HepG2 (cell line): ENCODE measurements around the gene TNKS1BP1. TPM values are rescaled to one million over a fixed set of nuclear protein-coding genes. Genes with fewer than 3 reads are reported as not detected.

Experiments
- ATAC-seq: fragments of 200-7000 bp; cut with Tn5 transposase; 3 replicates; pipeline ENCODE4 v1.9.1; 2020; ENCODE audit warnings: mild to moderate bottlenecking, moderate library complexity
- BruUV-seq: library from RNA; stranded (reverse); fragments of 400-500 nt; replicated peaks from 2 replicates; lab custom pipeline; 2021; lab: Mats Ljungman, UMichigan
- CTCF ChIA-PET: fragments of 300-600 bp; formaldehyde crosslinking; extraction: SDS; loops from one replicate; lab custom pipeline; 2021; ENCODE audit warnings: low total read pairs, inconsistent platforms, low intra/inter-chr PET ratio; lab: Yijun Ruan, JAX
- POLR2A ChIA-PET: fragments of 350-600 bp; sonication (Branson Sonifier 250); formaldehyde crosslinking; loops from one replicate; lab custom pipeline; 2020; ENCODE audit warnings: antibody characterized with exemption, inconsistent platforms; lab: Yijun Ruan, JAX
- DNase-seq: peaks from one replicate; pipeline ENCODE4 v3.0.0-alpha.2; 2015; ENCODE audit warnings: low spot score
- FAIRE-seq: peaks from 3 replicates; lab custom pipeline; 2011; peaks lifted over from hg19 to GRCh38; lab: Jason Lieb, UNC
- H2AFZ ChIP-seq: one replicate; pipeline ENCODE4 v1.6.1; 2011; ENCODE audit warnings: low read length, inconsistent platforms
- H3K27ac ChIP-seq: fragments of 300-600 bp; 3 replicates; pipeline ENCODE4 v1.8.0; 2011; ENCODE audit warnings: mixed run types, mild to moderate bottlenecking, mixed read lengths, low read length, inconsistent platforms; ENCODE audit not compliant: insufficient read depth; ENCODE audit errors: extremely low read length
- H3K27me3 ChIP-seq, 2 experiments: fragments of 200-600 bp in 1 of 2; 2 replicates in 1 of 2; 3 replicates in 1 of 2; pipeline versions ENCODE4 v1.6.0 to v1.8.0; 2011; ENCODE audit warnings: low read length in 2 of 2, mild to moderate bottlenecking in 2 of 2, moderate library complexity in 2 of 2, inconsistent platforms in 1 of 2; ENCODE audit not compliant: insufficient read depth in 2 of 2, control insufficient read depth in 1 of 2
- H3K36me3 ChIP-seq, 2 experiments: fragments of 200-600 bp in 1 of 2; replicated peaks in 1 of 2; 2 replicates in 1 of 2; 3 replicates in 1 of 2; pipeline versions ENCODE4 v1.5.1 to v1.8.0; 2011; ENCODE audit warnings: low read length in 2 of 2, inconsistent platforms in 1 of 2; ENCODE audit not compliant: insufficient read depth in 2 of 2, control insufficient read depth in 1 of 2
- H3K4me1 ChIP-seq: 2 replicates; pipeline ENCODE4 v1.5.1; 2012; ENCODE audit warnings: low read length, inconsistent platforms; ENCODE audit not compliant: insufficient read depth
- H3K4me2 ChIP-seq: 2 replicates; pipeline ENCODE4 v1.6.0; 2011; ENCODE audit warnings: low read depth, low read length, inconsistent platforms
- H3K4me3 ChIP-seq, 3 experiments: fragments of 200-600 bp in 1 of 3; sonication (generic), shearing (Covaris generic) in 1 of 3; replicated peaks in 1 of 3; 2 replicates each; pipeline ENCODE4 v1.5.1; 2011 to 2016; ENCODE audit warnings: low read length in 3 of 3, inconsistent platforms in 2 of 3, low read depth in 2 of 3, mild to moderate bottlenecking in 2 of 3, control low read depth in 1 of 3, mixed read lengths in 1 of 3; ENCODE audit not compliant: insufficient read depth in 1 of 3
- H3K79me2 ChIP-seq: one replicate; pipeline ENCODE4 v1.6.1; 2011; ENCODE audit warnings: low read length, inconsistent platforms; ENCODE audit not compliant: insufficient read depth
- H3K9ac ChIP-seq: 2 replicates; pipeline ENCODE4 v1.6.0; 2011; ENCODE audit warnings: mild to moderate bottlenecking, low read depth, low read length, inconsistent platforms; ENCODE audit not compliant: insufficient read depth
- H3K9me3 ChIP-seq: 2 replicates; pipeline ENCODE4 v1.5.1; 2012; ENCODE audit warnings: mild to moderate bottlenecking, low read length
- H4K20me1 ChIP-seq: 2 replicates; pipeline ENCODE4 v1.6.0; 2011; ENCODE audit warnings: inconsistent platforms, mild to moderate bottlenecking, low read length, moderate library complexity; ENCODE audit not compliant: insufficient read depth
- CEBPZ ChIP-seq: IDR thresholded peaks from 2 replicates; pipeline ENCODE4 v1.6.1; 2012; ENCODE audit warnings: low read length, improper control_type of control experiment
- ELF4 ChIP-seq: sonication (generic); formaldehyde crosslinking; IDR thresholded peaks from 2 replicates; pipeline ENCODE4 v1.5.0; 2020; ENCODE audit warnings: missing genetic modification reagents, mild to moderate bottlenecking, moderate library complexity, borderline replicate concordance
- MIER2 ChIP-seq: IDR thresholded peaks from 2 replicates; pipeline ENCODE4 v1.6.1; 2016; ENCODE audit warnings: missing biosample characterization, missing genetic modification reagents
- TAF1 ChIP-seq: sonication (generic); formaldehyde crosslinking; IDR thresholded peaks from 2 replicates; pipeline ENCODE4 v1.4.0; 2020; ENCODE audit warnings: missing genetic modification reagents
- ZNF143 ChIP-seq: sonication (generic); formaldehyde crosslinking; IDR thresholded peaks from 2 replicates; pipeline ENCODE4 v1.4.0; 2020; ENCODE audit warnings: missing genetic modification reagents
- ZNF781 ChIP-seq: sonication (generic); formaldehyde crosslinking; IDR thresholded peaks from 2 replicates; pipeline ENCODE4 v1.5.1; 2020; ENCODE audit warnings: borderline replicate concordance, mild to moderate bottlenecking, missing genetic modification reagents; ENCODE audit errors: not compliant biosample characterization
- ZSCAN22 ChIP-seq: sonication (generic); formaldehyde crosslinking; IDR thresholded peaks from 2 replicates; pipeline ENCODE4 v1.4.0; 2020; ENCODE audit warnings: mild to moderate bottlenecking, missing genetic modification reagents
- WGBS: methylation state at CpG from one replicate; pipeline ENCODE4 v1.1.6; 2017; ENCODE audit warnings: low lambda C conversion rate; 5-methylcytosine and 5-hydroxymethylcytosine counted together
- in situ Hi-C: cut with HindIII; loops from 2 replicates; pipeline ENCODE4 v1.10.0; 2017; ENCODE audit warnings: low pct_unique_long_range_greater_than_20kb; ENCODE audit not compliant: extremely low pct_ligation_motif_present
- intact Hi-C: fragments of 100-400 bp; cut with micrococcal nuclease; formaldehyde crosslinking; loops from one replicate; pipeline ENCODE4 v1.10.0; 2022; ENCODE audit not compliant: unreplicated experiment
- polyA plus RNA-seq, 8 experiments: library from polyadenylated mRNA; depleted of rRNA in 3 of 8; stranded (reverse) in 7 of 8; unstranded in 1 of 8; fragments of >200 nt; fragmentation: Illumina TruSeq in 4 of 8; extraction: Trizol in 4 of 8; gene quantifications; 2 replicates each; pipeline versions ENCODE4 v1.2.1 to v1.2.3, GENCODE V29; 2011 to 2016; ENCODE audit warnings: low read depth in 4 of 8, missing spikeins in 1 of 8, mixed read lengths in 1 of 8; ENCODE audit not compliant: insufficient read depth in 1 of 8
- total RNA-seq, 5 experiments: library from RNA; depleted of rRNA; stranded (reverse); fragments of >200 nt; fragmentation: Illumina TruSeq; extraction: Trizol; gene quantifications; 2 replicates each; pipeline ENCODE4 v1.2.3, GENCODE V29; 2016; ENCODE audit warnings: low read depth in 1 of 5

The TNKS1BP1 gene
- total and polyA plus RNA-seq, 2 of the 13 experiments (the other 11 are each of a cell fraction or from before 2014, with no cell fraction given) = 13.7 to 15.0 TPM

DNA sequence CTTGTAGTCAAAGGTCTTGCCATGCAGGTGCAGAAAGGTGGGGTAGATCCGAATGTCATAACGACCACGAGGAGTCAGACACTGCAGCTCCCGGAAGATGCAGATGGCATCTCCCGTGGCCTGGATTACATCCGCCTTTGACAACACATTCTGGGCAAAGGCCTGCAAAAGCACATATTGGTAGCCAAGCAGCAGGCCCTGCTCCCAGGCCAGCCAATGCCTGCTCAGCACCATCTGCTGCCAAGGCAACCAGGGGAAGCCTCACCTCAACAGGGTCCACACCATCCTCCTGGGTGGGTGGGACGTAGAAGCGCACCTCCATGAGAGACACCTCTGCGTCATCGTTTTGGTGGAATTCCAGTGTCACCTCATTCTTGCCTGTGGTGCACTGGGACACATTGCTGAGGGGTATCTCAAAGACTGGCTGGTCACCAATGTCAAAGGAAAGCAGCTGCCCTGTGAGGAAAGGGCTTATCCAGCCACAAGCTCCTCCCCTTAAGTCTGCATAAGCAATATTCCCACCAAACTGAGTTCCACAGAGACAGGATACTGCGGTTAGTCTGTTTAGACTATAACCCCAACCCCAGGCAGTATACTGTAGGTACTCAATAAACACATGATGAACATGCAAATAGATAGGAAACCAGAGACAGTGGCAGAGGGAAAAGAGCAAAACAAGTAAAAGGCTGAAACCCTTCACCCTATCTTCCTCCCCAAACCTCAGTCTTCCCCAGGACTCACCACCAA lies 8.1 kb upstream of the TNKS1BP1 start:
- in situ Hi-C loops = no loop called here
- no peaks in the 10 kb centered on the region for H4K20me1 ChIP-seq
- no peak for ATAC-seq
- H3K9me3 ChIP-seq = no peaks in the 10 kb centered on the region
- H3K4me2 ChIP-seq = no peak overlapping the region
- no peak overlapping the region for H3K4me3 ChIP-seq
- BruUV-seq = no TSS peak
- H3K36me3 ChIP-seq = peaks cover 28 to 59% of the 10 kb centered on the region in 2 experiments
- no peaks in the 10 kb centered on the region for H3K27me3 ChIP-seq
- peaks cover 32% of the 10 kb centered on the region for H3K79me2 ChIP-seq
- FAIRE-seq = no peak
- no peak for DNase-seq
- 98% methylated on average over 5 of the region's 11 CpGs for WGBS
- H3K27ac ChIP-seq = no peak overlapping the region
- CTCF ChIA-PET = no interaction called here
- peaks cover 27% of the 10 kb centered on the region for H3K4me1 ChIP-seq
- no peak for TF ChIP-seq ZNF143 (CRISPR knock-in tag)
- no peak for TF ChIP-seq MIER2
- no peak for TF ChIP-seq CEBPZ
- TF ChIP-seq ZSCAN22 = no peak
- no peak for TF ChIP-seq ELF4 (CRISPR knock-in tag)
- TF ChIP-seq ZNF781 (CRISPR knock-in tag) = no peak
- TF ChIP-seq TAF1 (CRISPR knock-in tag) = no peak
- TF ChIP-seq, all 625 proteins: peak for 0
- POLR2A ChIA-PET = no interaction called here
- Histone ChIP-seq H3K9ac (no peak overlapping the region), H2AFZ (no peak overlapping the region)
- intact Hi-C loops = no loop called here
